HG03460 (cell line): ENCODE measurements around the gene PIGS.
"Not testable (repeated sequence)": the region's sequence is repeated elsewhere in the genome, so short reads cannot be mapped to it uniquely, and the experiment has no call there.

ENCODE experiments used
- ATAC-seq: cut with Tn5 transposase; IDR thresholded peaks from one replicate; pipeline ENCODE4 v1.9.1; 2021; ENCODE audit not compliant: unreplicated experiment

The PIGS gene

DNA sequence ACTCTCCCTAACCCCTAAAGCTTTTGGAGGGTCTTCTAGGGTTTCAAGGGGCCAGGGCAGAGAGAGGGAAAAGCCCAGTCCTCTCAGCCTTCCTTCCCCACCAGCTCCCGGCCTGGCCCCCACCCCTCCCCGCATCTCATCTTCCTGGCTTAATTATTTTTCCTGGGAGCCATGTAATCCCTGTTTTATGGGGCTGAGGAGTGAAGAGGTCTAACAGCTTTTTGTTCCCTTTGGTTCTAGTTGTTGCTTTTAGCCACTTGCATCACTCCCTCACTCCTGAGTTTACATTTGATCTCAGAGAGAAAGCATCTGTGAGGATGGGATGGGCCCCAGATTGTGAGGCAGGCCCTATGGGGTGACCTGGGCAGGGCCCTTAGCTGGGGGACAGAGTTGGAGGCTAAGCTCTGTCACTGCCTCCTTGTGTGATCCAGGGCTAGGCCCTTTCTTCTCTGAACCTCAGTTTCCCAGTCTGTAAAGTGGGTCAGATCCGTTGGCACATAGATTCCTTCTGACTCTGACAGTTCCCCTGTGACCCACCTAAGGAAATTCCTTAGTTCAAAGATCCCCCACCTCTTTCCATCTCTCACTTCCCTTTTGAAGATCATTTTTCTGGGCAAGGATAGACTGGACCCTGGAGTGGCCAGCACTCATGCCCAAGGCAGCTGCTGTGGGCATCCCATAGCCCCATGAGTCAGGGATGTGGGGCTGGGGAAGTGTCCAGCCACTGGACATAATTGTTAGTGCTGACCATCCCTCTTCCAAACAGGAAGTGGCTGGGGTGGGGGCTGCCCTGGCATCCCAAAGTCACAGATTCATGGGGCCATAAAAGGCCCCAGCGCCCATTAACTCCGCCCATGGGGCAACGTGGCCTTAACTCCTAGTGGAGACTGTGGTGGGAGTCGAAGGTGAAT lies 39.0 kb downstream of the PIGS start:
- ATAC-seq: no peak

GRCh38 chr17:28530926-28531325 lies 40.4 kb downstream of the PIGS start:
- ATAC-seq: no peak

- ATAC-seq: no peak
Measured at GRCh38 chr17:28530250-28530649, 41.1 kb downstream of the PIGS start.

GRCh38 chr17:28529013-28529400 lies 42.3 kb downstream of the PIGS start:
- no peak for ATAC-seq

DNA sequence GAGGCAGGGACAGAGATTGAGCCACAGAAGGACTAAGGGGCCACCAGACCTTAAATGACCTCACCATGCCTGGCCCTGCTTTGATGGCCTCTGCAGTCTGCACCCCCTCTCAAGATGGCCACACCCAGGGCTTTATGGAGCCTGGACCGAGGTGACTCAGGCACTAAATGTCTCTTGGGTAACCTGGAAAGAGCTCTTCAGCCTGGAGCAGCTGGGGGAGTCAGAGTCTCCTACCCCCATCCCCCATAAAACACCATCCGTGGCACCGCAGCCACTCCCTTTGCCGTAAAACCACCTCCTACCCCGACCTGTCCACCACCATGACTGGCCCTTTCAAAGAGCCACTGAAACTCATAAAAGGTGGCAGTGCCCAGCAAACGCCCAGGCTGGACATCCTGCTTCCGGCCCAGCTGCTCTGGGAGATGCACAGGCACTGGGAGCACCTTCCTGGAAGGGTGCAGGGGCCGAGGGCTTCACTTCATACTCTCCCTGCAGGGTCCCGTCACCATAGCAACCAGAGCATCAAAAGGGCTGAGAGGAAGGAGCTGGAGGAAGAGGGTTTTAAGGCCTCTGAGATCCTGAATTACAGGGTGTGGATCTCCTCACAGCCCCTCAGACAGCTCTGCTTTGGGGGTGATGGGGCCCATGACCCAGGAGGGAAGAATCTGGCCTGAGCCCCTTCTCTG lies 42.9 kb downstream of the PIGS start:
- ATAC-seq: no peak

DNA sequence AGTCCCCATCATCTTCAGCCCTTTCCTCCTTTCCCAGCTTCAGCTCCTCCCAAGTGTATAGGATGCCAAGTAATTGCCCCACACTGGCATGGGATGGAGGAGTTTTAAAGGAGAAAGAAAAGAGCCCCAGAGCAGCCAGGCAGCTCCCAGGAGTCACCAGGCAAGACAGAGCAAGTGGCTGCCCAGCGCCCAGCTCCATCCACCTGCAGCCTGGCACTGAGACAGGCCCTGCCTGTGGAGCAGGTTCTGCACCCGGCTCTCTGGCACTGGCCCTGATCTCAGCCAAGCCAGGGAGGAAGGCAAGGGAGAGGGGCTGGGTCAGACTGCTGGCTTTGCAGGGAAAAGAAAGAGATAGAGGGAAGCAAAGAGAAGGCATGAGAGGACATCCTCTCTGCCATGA lies 43.5 kb downstream of the PIGS start:
- ATAC-seq: no peak

DNA sequence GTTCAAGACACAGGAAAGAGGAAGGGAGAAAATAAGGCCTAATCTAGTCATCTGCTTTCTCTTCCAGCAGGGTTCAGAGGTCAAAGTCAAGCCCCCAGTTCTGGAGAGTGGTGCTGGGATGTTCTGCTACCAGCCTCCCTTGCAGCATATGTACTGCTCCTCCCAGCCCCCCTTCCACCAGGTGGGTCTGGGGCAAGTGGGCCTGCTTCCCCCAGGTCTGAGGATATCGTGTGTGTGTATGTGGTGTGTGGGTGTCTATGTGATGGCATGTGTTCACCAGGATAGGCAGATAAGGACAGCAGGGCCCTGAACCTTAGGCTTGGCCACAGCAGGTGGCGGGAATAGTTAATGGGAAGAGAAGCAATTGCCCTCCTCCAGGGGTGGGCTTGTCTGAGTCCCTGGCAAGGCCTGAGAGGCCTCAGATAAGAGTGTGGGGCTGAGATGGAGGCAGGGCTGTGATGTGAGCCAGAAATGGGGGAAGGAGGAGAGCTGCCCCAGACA lies 44.1 kb downstream of the PIGS start:
- ATAC-seq: no peak

GRCh38 chr17:28526381-28526780 lies 44.9 kb downstream of the PIGS start:
- no peak for ATAC-seq

DNA sequence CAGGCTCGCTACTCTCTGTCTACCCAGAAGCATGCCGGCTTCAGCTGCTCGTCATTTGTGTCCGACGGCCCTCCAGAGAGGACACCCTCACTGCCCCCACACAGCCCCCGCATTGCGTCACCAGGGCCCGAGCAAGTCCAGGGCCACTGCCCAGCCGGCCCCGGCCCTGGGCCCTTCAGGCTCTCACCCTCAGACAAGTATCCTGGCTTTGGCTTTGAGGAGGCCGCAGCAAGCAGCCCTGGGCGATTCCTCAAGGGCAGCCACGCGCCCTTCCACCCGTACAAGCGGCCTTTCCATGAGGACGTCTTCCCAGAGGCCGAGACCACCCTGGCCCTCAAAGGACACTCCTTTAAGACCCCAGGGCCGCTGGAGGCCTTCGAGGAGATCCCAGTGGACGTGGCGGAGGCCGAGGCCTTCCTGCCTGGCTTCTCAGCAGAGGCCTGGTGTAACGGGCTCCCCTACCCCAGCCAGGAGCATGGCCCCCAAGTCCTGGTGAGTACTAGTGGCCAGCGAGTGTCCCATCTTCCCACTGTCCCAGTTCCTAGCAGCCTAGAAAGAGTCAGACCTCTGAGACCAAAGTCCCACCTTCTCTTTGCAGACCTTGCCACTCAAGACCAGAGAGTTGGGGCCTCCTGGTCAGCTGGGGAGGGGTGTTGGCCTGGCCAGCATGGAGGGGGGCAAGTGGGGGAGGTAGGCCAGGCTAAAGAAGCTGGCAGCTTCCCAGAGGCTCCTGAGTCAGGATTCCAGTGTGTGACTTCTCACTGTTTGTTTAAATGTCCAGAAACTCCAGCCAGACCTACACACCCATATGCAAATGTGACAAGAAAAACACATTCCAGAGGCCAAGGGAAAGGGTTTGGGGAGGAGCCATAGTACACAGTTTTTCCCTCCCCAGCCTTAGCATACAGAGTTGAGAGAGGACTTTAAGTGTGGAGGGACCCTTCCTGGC lies 46.6 kb downstream of the PIGS start:
- ATAC-seq: no peak

- no peak for ATAC-seq
Measured at GRCh38 chr17:28523876-28524275, 47.4 kb downstream of the PIGS start.

- no peak for ATAC-seq
Measured at GRCh38 chr17:28523186-28523585, 48.1 kb downstream of the PIGS start.

DNA sequence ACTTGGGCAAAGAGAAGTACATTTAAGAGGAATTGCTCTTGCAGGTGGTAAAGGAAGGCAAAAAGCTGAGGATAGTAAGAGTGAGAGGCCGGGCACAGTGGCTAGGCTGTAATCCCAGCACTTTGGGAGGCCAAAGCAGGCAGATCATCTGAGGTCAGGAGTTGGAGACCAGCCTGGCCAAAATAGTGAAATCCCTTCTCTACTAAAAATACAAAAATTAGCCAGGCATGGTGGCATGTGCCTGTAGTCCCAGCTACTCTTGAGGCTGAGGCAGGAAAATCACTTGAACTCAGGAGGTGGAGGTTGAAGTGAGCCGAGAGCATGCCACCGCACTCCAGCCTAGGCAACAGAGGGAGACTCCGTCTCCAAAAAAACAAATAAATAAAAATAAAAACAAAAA lies 49.0 kb downstream of the PIGS start:
- not testable (repeated sequence) for ATAC-seq

DNA sequence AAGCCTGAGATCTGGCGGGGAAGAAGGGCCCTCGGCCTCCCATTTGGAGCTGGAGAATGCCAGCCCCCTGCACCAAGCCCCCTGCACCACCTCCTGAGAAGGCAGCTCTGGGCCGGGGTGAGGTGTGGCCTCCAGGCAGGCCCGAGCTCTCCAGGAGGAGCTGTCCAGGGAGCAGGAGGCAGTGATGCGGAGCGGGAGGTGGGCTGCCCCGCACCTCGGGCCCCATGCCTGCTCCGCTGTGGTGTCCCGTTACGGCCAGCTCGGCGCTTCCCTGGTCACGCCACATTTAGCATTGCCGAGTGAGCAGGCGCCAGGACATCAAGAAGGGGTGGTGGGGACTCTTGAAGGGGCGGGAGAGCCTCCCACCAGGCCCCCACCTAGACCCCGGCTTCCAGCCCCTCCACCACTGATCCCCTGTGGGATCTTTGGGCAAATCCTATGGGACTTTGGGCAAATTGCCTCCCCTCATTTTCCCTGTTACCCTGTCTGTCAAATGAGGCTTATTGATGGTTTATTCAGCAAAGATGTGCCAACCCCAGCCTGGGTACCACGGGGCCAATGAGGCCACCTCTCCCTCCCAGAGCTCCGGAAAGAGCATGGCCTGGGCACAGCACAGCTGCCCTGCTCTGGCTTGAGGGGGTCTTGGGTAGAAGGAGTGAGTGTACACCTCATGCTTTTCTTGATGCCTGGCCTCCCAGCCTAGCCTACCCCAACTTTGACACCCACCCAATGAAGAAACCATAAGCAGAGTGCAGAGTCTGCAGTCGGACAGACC lies 49.8 kb downstream of the PIGS start:
- no peak for ATAC-seq

DNA sequence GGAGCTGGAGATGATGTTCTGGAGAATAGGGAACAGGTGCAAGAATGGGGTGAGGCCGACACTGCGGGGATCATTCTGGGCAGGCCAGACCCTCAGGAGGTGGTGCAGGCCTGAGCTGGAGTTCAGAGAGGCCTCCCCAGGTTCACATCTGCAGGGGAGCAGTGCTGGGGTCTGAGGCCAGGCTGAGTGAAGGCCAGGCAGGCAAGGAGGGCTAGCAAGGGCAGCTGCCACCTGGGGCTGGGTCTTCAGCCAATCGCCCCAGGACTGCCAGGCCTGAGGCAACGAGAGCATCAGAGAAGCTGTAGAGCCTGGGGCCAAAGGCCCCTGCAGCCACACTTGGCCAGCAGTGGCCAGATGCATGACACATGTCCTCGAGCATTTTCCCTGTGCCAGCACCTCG lies 50.6 kb downstream of the PIGS start:
- no peak for ATAC-seq

DNA sequence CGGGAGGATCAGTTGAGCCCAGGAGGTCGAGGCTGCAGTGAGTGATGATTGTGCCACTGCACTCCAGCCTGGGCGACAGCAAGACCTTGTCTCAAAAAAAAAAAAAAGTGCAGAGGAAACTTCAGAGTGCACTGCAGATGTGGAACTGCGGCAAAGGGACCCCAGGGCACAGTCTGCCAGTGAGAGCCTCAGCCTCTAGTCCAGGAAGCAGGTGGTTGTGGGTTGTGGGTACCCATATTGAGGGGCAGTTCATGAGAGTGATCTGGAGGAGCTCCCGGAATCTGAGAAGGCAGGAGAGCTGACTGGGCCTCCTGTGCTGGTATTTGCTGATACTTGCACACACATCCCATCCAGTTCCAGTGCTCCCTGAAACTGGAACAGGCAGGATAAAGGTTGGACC lies 52.1 kb downstream of the PIGS start:
- ATAC-seq: no peak

DNA sequence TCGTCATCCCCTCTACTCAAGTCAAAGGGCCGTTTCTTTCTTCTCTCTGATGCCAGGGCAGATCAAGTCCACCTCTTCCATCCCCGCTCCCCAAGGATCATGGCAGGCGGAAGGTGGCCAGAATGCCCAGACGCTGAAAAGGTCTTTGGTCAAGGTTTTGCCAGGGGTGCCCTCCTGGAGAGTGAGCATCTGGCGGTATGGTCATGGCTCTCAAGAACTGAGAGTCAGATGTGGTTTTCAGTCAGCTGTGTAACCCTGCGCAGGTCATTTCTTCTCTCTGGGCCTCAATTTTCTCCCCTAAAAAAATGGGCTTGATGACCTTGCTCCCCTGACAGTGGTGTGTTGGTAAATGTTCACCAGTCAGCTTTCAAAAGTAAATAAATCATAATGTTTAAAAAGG lies 52.7 kb downstream of the PIGS start:
- no peak for ATAC-seq

DNA sequence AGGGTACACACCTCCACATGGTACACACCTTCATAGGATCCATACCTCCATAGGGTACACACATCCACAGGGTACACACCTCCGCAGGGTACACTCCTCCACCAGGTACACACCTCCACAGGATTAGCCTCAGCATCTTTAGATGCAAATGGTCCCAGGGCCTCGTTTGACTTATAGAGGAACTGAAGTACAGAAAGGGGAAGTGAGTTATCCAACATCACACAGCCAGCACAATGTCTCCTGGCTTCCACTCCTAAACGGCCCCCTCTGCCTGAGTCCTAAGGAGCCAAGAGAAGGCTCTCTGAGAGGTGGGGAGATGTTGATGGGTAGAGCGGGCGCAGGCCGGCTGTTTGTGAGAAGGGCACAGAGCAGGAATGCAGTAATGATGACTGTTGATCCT lies 53.2 kb downstream of the PIGS start:
- ATAC-seq: no peak

DNA sequence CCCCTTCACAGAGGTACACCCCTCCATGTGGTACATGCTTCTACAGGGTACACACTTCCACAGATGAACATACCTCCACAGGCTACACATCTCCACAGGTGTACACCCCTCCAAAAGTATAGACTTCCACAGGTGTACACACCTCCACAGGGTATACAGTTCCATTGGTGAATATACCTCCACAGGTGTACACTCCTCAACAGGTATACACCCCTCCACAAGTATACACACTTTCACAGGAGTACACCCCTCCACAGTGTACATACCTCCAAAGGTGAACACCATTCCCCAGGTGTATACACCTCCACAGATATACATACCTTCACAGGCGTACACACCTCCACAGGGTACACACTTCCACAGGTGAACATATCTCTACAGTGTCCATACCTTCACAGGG lies 55.8 kb downstream of the PIGS start:
- ATAC-seq: no peak

- ATAC-seq: no peak
Measured at GRCh38 chr17:28514561-28515002, 56.7 kb downstream of the PIGS start.

GRCh38 chr17:28513476-28513875 lies 57.8 kb downstream of the PIGS start:
- no peak for ATAC-seq
